ENCODE data around the gene SLC6A8.

SLC6A8 gene

DNA sequence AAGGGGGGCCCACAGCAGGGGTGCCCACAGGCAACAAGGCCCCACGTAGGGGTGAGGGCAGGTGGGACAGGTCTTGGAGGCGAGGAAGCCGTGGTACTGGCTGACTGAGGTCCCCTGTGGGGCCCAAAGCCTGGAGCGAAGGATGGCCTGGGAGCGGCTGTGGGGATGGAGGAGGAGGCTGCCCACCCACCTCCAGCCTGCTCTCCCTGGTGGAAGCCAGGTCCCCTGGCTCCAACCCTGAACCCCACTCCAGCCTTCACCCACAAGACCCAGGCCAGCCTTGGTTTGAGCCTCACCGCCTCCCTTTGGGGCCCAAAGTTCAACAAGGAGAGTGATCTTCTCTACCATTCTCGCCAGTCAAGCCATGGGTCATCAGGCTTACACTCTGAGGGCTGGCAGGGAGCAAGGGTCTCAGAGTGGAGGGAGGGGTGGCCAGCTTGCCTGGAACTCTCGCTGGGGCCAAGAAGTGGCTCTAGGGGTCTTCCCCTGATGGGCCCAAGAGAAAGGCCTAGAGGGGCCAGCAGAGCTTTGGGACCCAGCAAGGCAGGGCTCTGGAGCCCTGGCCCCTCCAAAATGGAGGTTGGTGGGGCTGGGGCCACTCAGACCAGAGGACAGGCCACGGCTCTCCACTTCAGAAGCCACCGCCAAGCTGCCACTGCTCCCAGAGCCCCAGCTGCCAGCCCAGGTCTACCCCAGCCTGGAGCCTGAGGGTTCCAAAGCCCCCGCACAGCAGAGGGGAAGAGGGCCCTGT, 19.1 kb upstream of the SLC6A8 start (continued):
- TF ChIP-seq, protein P1, sequence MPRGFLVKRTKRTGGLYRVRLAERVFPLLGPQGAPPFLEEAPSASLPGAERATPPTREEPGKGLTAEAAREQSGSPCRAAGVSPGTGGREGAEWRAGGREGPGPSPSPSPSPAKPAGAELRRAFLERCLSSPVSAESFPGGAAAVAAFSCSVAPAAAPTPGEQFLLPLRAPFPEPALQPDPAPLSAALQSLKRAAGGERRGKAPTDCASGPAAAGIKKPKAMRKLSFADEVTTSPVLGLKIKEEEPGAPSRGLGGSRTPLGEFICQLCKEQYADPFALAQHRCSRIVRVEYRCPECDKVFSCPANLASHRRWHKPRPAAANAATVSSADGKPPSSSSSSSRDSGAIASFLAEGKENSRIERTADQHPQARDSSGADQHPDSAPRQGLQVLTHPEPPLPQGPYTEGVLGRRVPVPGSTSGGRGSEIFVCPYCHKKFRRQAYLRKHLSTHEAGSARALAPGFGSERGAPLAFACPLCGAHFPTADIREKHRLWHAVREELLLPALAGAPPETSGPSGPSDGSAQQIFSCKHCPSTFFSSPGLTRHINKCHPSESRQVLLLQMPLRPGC (tag by site-specific recombination; IDR thresholded peaks at IDR 0.05) = no peak
- TF ChIP-seq KLF1 (tag by site-specific recombination; IDR thresholded peaks at IDR 0.05) = no peak
- no peak for TF ChIP-seq ZNF23 (tag by site-specific recombination; IDR thresholded peaks at IDR 0.05; ENCODE audit: borderline replicate concordance)

DNA sequence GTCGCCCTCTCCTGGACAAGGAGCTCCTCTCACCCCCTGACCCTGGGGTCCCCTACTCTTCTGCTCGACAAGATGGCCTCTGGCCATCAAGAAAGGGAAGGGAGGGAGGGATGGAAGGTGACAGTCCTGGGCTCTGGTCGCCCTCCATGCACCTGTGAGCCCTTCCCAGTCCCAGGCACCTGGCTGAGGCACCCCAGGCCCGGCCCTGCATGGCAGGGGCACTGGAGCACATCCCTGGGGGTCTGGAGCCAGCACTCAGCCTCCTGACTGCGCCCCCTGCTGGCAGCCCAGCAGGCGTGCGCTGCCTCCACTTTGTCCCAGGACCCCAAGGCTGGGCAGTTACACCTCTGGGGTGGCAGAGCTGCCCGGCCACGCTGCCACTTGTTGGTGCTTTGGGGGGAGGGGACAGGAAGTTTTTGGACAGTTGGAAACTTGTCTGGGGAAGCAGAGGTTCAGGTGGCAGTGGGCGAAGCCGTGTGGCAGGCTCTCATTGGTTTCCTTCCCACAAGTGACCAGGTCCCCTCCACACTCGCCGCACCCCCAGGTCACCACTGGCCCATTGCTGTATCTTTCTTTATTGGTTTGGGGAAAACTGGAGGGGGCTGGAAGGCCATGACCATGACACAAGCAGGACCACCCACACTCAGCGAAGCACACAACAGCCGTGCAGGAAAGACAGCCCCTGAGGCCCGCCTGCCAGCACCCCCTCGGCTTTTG, 18.4 kb upstream of the SLC6A8 start:
- Histone ChIP-seq H3K4me3 (ENCODE audit: low read depth, low read length) (no peak overlapping the region), H3K27ac (ENCODE audit: extremely low read depth, low read depth, low read length) (no peak overlapping the region), H3K4me1 (ENCODE audit: control insufficient read depth, insufficient read depth, low read length) (no peaks in the 10 kb centered on the region), H3K9me3 (ENCODE audit: control insufficient read depth, insufficient read depth, low read depth, low read length) (no peaks in the 10 kb centered on the region), H3K36me3 (ENCODE audit: control insufficient read depth in 2 of 2, insufficient read depth in 1 of 2, low read length in 2 of 2) (no peaks in the 10 kb centered on the region)
- CTCF ChIA-PET = interaction anchor here (0.6 to 5.2 kb wide), 39 partner anchors 8 to 744 kb away, joined by 3 to 63 read pairs (median 5); partner anchors contain the start of gene SLC6A8
- POLR2A ChIA-PET = interaction anchor here (0.5 to 0.6 kb wide), 2 partner anchors 18 to 113 kb away, joined by 3 read pairs; no protein-coding TSS in a partner anchor
- TF ChIP-seq GLIS2 (tag by site-specific recombination; IDR thresholded peaks at IDR 0.05) = peak; percentile 72
- no peak for TF ChIP-seq ZNF610 (tag by site-specific recombination; IDR thresholded peaks at IDR 0.05; ENCODE audit: borderline replicate concordance)
- TF ChIP-seq GLIS1 (tag by site-specific recombination; IDR thresholded peaks at IDR 0.05) = peak; percentile 31; the same call in 1 of the 2 replicates
- TF ChIP-seq, protein P2, sequence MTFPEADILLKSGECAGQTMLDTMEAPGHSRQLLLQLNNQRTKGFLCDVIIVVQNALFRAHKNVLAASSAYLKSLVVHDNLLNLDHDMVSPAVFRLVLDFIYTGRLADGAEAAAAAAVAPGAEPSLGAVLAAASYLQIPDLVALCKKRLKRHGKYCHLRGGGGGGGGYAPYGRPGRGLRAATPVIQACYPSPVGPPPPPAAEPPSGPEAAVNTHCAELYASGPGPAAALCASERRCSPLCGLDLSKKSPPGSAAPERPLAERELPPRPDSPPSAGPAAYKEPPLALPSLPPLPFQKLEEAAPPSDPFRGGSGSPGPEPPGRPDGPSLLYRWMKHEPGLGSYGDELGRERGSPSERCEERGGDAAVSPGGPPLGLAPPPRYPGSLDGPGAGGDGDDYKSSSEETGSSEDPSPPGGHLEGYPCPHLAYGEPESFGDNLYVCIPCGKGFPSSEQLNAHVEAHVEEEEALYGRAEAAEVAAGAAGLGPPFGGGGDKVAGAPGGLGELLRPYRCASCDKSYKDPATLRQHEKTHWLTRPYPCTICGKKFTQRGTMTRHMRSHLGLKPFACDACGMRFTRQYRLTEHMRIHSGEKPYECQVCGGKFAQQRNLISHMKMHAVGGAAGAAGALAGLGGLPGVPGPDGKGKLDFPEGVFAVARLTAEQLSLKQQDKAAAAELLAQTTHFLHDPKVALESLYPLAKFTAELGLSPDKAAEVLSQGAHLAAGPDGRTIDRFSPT (tag by site-specific recombination; IDR thresholded peaks at IDR 0.05) = peak; percentile 53
- TF ChIP-seq, protein P3, sequence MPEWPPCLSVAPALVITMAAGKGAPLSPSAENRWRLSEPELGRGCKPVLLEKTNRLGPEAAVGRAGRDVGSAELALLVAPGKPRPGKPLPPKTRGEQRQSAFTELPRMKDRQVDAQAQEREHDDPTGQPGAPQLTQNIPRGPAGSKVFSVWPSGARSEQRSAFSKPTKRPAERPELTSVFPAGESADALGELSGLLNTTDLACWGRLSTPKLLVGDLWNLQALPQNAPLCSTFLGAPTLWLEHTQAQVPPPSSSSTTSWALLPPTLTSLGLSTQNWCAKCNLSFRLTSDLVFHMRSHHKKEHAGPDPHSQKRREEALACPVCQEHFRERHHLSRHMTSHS (tag by site-specific recombination; IDR thresholded peaks at IDR 0.05) = no peak
- TF ChIP-seq, protein P4, sequence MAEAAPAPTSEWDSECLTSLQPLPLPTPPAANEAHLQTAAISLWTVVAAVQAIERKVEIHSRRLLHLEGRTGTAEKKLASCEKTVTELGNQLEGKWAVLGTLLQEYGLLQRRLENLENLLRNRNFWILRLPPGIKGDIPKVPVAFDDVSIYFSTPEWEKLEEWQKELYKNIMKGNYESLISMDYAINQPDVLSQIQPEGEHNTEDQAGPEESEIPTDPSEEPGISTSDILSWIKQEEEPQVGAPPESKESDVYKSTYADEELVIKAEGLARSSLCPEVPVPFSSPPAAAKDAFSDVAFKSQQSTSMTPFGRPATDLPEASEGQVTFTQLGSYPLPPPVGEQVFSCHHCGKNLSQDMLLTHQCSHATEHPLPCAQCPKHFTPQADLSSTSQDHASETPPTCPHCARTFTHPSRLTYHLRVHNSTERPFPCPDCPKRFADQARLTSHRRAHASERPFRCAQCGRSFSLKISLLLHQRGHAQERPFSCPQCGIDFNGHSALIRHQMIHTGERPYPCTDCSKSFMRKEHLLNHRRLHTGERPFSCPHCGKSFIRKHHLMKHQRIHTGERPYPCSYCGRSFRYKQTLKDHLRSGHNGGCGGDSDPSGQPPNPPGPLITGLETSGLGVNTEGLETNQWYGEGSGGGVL (tag by site-specific recombination; IDR thresholded peaks at IDR 0.05) = no peak
- TF ChIP-seq ZNF654 (tag by site-specific recombination; IDR thresholded peaks at IDR 0.05; ENCODE audit: low read depth) = peak; percentile 25
- peak; percentile 40 for TF ChIP-seq ZNF335 (tag by site-specific recombination; conservative IDR thresholded peaks at IDR 0.05)
- TF ChIP-seq, protein P5, sequence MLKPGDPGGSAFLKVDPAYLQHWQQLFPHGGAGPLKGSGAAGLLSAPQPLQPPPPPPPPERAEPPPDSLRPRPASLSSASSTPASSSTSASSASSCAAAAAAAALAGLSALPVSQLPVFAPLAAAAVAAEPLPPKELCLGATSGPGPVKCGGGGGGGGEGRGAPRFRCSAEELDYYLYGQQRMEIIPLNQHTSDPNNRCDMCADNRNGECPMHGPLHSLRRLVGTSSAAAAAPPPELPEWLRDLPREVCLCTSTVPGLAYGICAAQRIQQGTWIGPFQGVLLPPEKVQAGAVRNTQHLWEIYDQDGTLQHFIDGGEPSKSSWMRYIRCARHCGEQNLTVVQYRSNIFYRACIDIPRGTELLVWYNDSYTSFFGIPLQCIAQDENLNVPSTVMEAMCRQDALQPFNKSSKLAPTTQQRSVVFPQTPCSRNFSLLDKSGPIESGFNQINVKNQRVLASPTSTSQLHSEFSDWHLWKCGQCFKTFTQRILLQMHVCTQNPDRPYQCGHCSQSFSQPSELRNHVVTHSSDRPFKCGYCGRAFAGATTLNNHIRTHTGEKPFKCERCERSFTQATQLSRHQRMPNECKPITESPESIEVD (tag by site-specific recombination; IDR thresholded peaks at IDR 0.05) = no peak
- TF ChIP-seq ZNF600 (tag by site-specific recombination; IDR thresholded peaks at IDR 0.05) = no peak
- peak; percentile 73 for TF ChIP-seq ZNF2 (tag by site-specific recombination; IDR thresholded peaks at IDR 0.05)
- peak; percentile 61; the same call in 1 of the 2 replicates for TF ChIP-seq ZSCAN30 (tag by site-specific recombination; IDR thresholded peaks at IDR 0.05)
- TF ChIP-seq, protein P6, sequence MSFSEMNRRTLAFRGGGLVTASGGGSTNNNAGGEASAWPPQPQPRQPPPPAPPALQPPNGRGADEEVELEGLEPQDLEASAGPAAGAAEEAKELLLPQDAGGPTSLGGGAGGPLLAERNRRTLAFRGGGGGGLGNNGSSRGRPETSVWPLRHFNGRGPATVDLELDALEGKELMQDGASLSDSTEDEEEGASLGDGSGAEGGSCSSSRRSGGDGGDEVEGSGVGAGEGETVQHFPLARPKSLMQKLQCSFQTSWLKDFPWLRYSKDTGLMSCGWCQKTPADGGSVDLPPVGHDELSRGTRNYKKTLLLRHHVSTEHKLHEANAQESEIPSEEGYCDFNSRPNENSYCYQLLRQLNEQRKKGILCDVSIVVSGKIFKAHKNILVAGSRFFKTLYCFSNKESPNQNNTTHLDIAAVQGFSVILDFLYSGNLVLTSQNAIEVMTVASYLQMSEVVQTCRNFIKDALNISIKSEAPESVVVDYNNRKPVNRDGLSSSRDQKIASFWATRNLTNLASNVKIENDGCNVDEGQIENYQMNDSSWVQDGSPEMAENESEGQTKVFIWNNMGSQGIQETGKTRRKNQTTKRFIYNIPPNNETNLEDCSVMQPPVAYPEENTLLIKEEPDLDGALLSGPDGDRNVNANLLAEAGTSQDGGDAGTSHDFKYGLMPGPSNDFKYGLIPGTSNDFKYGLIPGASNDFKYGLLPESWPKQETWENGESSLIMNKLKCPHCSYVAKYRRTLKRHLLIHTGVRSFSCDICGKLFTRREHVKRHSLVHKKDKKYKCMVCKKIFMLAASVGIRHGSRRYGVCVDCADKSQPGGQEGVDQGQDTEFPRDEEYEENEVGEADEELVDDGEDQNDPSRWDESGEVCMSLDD (tag by site-specific recombination; IDR thresholded peaks at IDR 0.05) = peak; percentile 73; the same call in 1 of the 2 replicates
- no peak for TF ChIP-seq BCL11A (tag by site-specific recombination; IDR thresholded peaks at IDR 0.05; ENCODE audit: low read depth)
- TF ChIP-seq ZFP41 (tag by site-specific recombination; IDR thresholded peaks at IDR 0.05; ENCODE audit: borderline replicate concordance) = no peak
- TF ChIP-seq ZNF514 (tag by site-specific recombination; IDR thresholded peaks at IDR 0.05) = no peak
- TF ChIP-seq HOXD13 (CRISPR knock-in tag; IDR thresholded peaks at IDR 0.05; ENCODE audit: borderline replicate concordance) = no peak
- TF ChIP-seq ZNF548 (tag by site-specific recombination; IDR thresholded peaks at IDR 0.05) = 0 out of 2 replicates have a peak, but pooled peaks have one; percentile 23
- TF ChIP-seq GFI1B (tag by site-specific recombination; IDR thresholded peaks at IDR 0.05) = no peak
- TF ChIP-seq ZIC2 (tag by site-specific recombination; IDR thresholded peaks at IDR 0.05) = peak; percentile 35; the same call in 1 of the 2 replicates
